K562 (cell line): ENCODE data around the gene HSD11B2. TPM values are rescaled to one million over a fixed set of nuclear protein-coding genes. Genes with fewer than 3 reads are reported as not detected.
A peak's percentile ranks its signal among the peaks of the same experiment; 100 is the strongest.

ENCODE experiments used
- CUX1 ChIP-seq: fragments of 200-800 bp; sonication (Bioruptor generic); IDR thresholded peaks from 2 replicates; pipeline ENCODE4 v1.6.1; 2016; ENCODE audit warnings: missing genetic modification characterization, missing compliant biosample characterization
- ESRRB ChIP-seq: fragments of 250-450 bp; sonication (Bioruptor Pico); IDR thresholded peaks from 2 replicates; pipeline ENCODE4 v1.5.0; 2020; ENCODE audit warnings: mild to moderate bottlenecking, moderate library complexity, borderline replicate concordance
- KHSRP ChIP-seq: fragments of 450-650 bp; IDR thresholded peaks from 2 replicates; pipeline ENCODE4 v1.6.1; 2017
- LEF1 ChIP-seq: fragments of 450-650 bp; IDR thresholded peaks from 2 replicates; pipeline ENCODE4 v1.6.1; 2016; ENCODE audit warnings: mild to moderate bottlenecking
- MEIS2 ChIP-seq: fragments of 450-650 bp; IDR thresholded peaks from 2 replicates; pipeline ENCODE4 v1.6.1; 2014; ENCODE audit warnings: mild to moderate bottlenecking; ENCODE audit not compliant: partially characterized antibody
- MTA1 ChIP-seq: fragments of 450-650 bp; IDR thresholded peaks from 2 replicates; pipeline ENCODE4 v1.6.1; 2017; ENCODE audit warnings: borderline replicate concordance
- MYC ChIP-seq, 2 experiments: fragments of 250-450 bp in 1 of 2; sonication (Bioruptor Pico) in 1 of 2; IDR thresholded peaks; 2 replicates each; pipeline versions ENCODE4 v1.5.1 to v1.6.1; 2012 to 2021; ENCODE audit warnings: low read depth in 2 of 2, borderline replicate concordance in 1 of 2, improper control_type of control experiment in 1 of 2, low read length in 1 of 2, mild to moderate bottlenecking in 1 of 2, moderate library complexity in 1 of 2
- NR1H2 ChIP-seq: sonication (generic); formaldehyde crosslinking; IDR thresholded peaks from 2 replicates; pipeline ENCODE4 v1.4.0; 2020; ENCODE audit warnings: mild to moderate bottlenecking, missing genetic modification reagents
- PHF20 ChIP-seq: fragments of 450-650 bp; IDR thresholded peaks from 2 replicates; pipeline ENCODE4 v1.6.1; 2018; ENCODE audit not compliant: partially characterized antibody
- RUNX1 ChIP-seq: sonication (generic); IDR thresholded peaks from 2 replicates; pipeline ENCODE4 v1.6.1; 2016; ENCODE audit warnings: antibody characterized with exemption, low read depth
- SLC30A9 ChIP-seq: fragments of 250-450 bp; sonication (Bioruptor Pico); IDR thresholded peaks from 2 replicates; pipeline ENCODE4 v1.8.0; 2022; ENCODE audit warnings: mild to moderate bottlenecking, moderate library complexity
- STAT5B ChIP-seq: fragments of 250-450 bp; sonication (Bioruptor Pico); IDR thresholded peaks from 2 replicates; pipeline ENCODE4 v1.8.0; 2021; ENCODE audit warnings: mild to moderate bottlenecking, inconsistent platforms
- ZBTB49 ChIP-seq: sonication (generic); formaldehyde crosslinking; IDR thresholded peaks from 2 replicates; pipeline ENCODE4 v1.8.0; 2022; ENCODE audit warnings: missing genetic modification reagents, mild to moderate bottlenecking, borderline replicate concordance
- ZNF449 ChIP-seq: fragments of 250-450 bp; sonication (Bioruptor Pico); IDR thresholded peaks from 2 replicates; pipeline ENCODE4 v1.8.0; 2022; ENCODE audit warnings: moderate library complexity, mild to moderate bottlenecking, inconsistent platforms
- ZNF583 ChIP-seq: fragments of 250-450 bp; sonication (Bioruptor Pico); IDR thresholded peaks from 2 replicates; pipeline ENCODE4 v1.4.0; 2020
- ZNF740 ChIP-seq, 3 experiments: fragments of 200-800 bp in 1 of 3; sonication (Bioruptor generic) in 1 of 3; sonication (generic) in 1 of 3; formaldehyde crosslinking in 1 of 3; IDR thresholded peaks; 2 replicates each; pipeline versions ENCODE4 v1.6.1 to v1.8.0; 2016 to 2022; ENCODE audit warnings: mild to moderate bottlenecking in 2 of 3, missing compliant biosample characterization in 2 of 3, missing genetic modification characterization in 2 of 3, missing genetic modification reagents in 1 of 3
- polyA plus RNA-seq, 8 experiments: library from polyadenylated mRNA; depleted of rRNA in 4 of 8; stranded (reverse) in 5 of 8; unstranded in 3 of 8; fragments of >200 nt; fragmentation: Nextera tagmentation in 2 of 8; fragmentation: Illumina TruSeq in 1 of 8; extraction: Ambion mirVana in 2 of 8; extraction: Trizol in 1 of 8; gene quantifications; 2 replicates each; pipeline versions ENCODE4 v1.2.1 to v1.2.3, GENCODE V29; 2011 to 2014; ENCODE audit warnings: inconsistent platforms in 1 of 8, missing spikeins in 1 of 8
- total RNA-seq, 7 experiments: library from RNA; depleted of rRNA in 6 of 7; stranded (reverse); fragments of >200 nt in 6 of 7; fragmentation: Illumina TruSeq in 2 of 7; extraction: Trizol in 2 of 7; gene quantifications; 2 replicates each; pipeline versions ENCODE4 v1.2.1 to v1.2.3, GENCODE V29; 2011 to 2021; ENCODE audit warnings: low replicate concordance in 1 of 7

The HSD11B2 gene
- total and polyA plus RNA-seq, 9 of the 15 experiments (the other 6 are each of a cell fraction or from before 2014, with no cell fraction given) = 0.08 to 2.0 (median 0.79) TPM

GRCh38 chr16:67480833-67481560 is 50.1 kb downstream of the HSD11B2 start, which contains the start of gene ATP6V0D1 (continued):
- 0 out of 2 replicates have a peak, but pooled peaks have one; percentile 19 for TF ChIP-seq NR1H2 (CRISPR knock-in tag)
- TF ChIP-seq STAT5B = no peak
- peak; percentile 12; the same call in 1 of the 2 replicates for TF ChIP-seq LEF1
- TF ChIP-seq RUNX1 = 0 out of 2 replicates have a peak, but pooled peaks have one; percentile 27
- TF ChIP-seq ZBTB49 (CRISPR knock-in tag) = no peak
- peak; percentile 91 for TF ChIP-seq PHF20
- no peak; the same call in 1 of the 2 replicates for TF ChIP-seq ZNF583 (CRISPR knock-in tag)
- TF ChIP-seq KHSRP = no peak
- TF ChIP-seq CUX1 = no peak
- TF ChIP-seq MTA1 = no peak
- no peak for TF ChIP-seq SLC30A9 (CRISPR knock-in tag)
- TF ChIP-seq ESRRB (CRISPR knock-in tag) = no peak
- no peak for TF ChIP-seq ZNF740 (CRISPR knock-in tag; IDR thresholded peaks at IDR 0.05)
- no peak for TF ChIP-seq ZNF740 (tag; IDR thresholded peaks at IDR 0.05)
- TF ChIP-seq MYC (IDR thresholded peaks at IDR 0.05; ENCODE audit: low read depth, low read length) = peak; percentile 76
- TF ChIP-seq MYC (CRISPR knock-in tag; IDR thresholded peaks at IDR 0.05; ENCODE audit: borderline replicate concordance, low read depth) = 0 out of 2 replicates have a peak, but pooled peaks have one; percentile 50
- peak; percentile 92 for TF ChIP-seq MEIS2
- no peak for TF ChIP-seq ZNF449 (CRISPR knock-in tag)
